HG03342 (cell line): Measurements from ENCODE around the gene TRPM8.

Experiments used
- ATAC-seq: cut with Tn5 transposase; IDR thresholded peaks from one replicate; pipeline ENCODE4 v1.9.1; 2021; ENCODE audit warnings: mild to moderate bottlenecking, moderate library complexity; ENCODE audit not compliant: unreplicated experiment

TRPM8 gene

DNA sequence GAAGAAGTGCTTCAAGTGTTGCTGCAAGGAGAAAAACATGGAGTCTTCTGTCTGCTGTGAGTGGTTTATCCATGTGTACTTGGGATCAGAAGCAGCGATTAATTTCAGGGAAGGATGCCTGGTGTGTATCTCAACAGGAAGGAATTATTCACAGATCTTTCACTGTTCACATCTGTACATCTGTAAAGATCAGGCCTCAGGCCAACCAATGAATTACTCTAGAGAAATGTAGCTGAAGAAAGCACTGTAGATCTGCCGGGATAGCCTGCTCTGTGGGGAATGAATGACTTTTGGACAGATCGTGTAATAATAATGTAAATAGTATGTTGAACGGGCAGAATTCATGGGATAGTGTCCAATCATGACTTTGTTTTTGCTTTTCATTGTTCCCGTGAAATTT lies 79.3 kb downstream of the TRPM8 start:
- ATAC-seq = no peak

GRCh38 chr2:233997707-233998106 lies 80.5 kb downstream of the TRPM8 start:
- ATAC-seq = no peak

DNA sequence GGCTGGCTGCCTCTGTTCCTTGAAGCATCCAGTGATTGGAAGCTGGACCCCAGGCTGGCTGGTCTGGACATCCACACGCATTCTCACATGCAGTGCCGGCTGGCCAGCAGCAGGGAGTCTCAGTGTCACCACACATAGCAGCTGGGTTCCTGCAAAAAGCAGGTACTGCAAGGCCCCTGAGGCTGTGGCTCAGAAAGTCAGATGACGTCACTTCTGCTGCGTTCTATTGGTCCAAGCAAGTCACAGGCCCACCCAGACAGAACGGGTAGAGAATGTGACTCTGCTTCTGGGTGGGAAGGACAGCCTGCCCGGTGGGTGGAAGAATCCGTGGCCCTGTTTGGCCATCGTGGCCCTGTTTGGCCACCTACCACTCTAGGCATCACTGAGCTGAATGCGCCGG lies 82.0 kb downstream of the TRPM8 start:
- no peak for ATAC-seq

DNA sequence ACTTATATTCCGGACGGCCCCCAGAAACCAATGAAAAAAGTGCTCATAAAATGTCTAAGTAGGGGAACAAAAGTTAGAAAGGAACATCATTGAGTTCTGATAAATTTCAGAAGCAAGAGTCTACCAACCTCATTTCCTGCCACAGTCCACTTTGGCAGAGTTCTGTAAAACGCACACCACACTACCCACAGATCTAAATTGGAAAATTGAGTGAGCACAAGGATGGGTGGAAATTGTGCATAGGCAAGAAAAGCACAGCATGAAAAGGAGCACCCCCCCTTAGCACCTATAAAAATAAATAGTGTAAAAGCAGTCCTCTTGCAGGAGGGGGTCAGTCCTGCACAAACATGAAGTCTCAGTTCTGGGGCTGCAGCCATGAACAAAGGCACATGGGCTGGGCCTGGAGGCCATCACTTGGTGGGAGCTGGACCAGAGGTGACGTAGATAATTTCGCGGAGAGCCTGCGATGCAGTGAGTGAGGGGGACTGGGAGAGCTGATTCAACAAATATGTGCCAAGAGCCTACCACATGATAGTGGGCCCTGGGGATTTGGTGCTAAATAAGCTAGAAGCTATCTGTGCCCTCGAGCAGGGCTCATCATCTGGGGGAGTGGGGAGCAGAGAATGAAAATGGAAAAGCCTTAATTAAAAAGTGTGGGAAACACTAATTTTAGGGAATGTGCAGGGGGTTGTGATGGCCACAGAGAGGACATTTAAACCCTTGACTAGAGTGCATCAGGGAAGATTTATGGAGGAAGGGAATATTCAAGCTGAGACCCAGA lies 84.4 kb downstream of the TRPM8 start:
- ATAC-seq = no peak

DNA sequence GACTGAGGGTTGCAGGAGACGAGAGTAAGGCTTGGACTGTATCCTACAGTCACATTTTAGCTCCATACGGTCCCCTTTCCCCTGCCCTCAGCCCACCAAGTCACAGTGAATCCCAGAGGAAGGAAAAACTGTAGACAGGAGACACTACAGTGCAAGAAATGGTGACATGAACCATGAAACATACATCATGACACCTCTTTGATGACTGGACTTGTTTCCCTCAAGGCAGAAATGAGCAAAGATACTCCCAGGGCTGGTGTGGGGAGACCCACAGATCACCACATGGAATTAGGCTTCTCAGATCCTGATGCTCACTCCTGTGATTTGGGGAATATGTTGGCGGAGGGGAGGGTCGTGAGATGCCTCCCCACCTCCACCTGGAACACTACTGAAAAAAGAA lies 85.1 kb downstream of the TRPM8 start:
- ATAC-seq = no peak

- ATAC-seq = no peak
Observed at GRCh38 chr2:234003972-234004617, 86.9 kb downstream of the TRPM8 start.

DNA sequence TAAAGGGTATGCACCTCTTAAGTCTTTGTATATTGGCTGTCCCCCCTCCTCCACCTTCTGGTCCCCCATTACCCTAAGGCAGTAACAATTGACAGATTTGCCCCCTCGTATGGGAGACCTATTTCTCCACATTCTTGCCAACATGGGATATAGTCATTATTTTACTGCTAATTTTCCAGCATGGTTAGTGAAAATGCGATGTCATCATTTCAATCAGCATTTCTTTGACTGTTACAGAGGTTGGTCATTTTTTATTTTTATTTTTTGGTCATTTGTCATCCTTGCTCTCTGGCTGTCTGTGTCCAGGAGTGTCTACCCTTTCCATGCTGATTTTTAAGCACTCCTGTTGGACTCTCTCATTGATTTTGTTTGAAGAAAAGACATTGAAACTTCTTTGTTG lies 88.0 kb downstream of the TRPM8 start:
- no peak for ATAC-seq

DNA sequence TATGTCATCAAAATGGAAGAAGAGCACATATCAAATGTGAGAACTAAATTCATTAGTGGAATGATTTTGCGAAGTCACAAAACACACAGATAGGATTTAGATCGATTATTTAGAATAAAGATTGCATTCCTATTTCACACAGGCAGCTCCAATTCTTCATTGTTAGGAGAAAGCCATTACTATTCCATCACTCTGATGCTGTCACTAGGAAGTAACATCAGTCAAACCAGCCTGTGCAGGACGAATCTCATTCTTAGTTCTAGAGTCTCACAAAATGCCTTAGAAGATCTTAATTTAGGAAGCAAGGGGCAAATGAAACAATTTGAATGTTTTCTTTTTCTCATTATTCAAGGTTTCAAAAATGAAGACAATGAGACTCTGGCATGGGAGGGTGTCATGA lies 89.3 kb downstream of the TRPM8 start:
- ATAC-seq = no peak

DNA sequence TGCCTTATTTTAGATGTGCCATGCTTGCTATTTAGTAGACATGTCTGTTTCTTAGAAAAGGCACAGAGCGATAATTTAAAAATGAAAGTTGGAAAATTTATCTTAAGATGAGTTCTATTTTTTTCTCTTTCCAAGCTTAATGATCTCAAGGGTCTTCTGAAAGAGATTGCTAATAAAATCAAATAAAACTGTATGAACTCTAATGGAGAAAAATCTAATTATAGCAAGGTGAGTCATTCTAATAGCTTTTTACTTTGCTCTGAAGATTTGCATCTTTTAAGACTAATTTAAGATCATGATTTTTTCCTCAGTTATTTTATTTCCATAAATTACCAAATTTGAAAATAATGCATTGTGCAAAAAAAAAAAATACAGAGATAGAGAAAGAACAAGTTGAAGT lies 97.3 kb downstream of the TRPM8 start:
- no peak for ATAC-seq

DNA sequence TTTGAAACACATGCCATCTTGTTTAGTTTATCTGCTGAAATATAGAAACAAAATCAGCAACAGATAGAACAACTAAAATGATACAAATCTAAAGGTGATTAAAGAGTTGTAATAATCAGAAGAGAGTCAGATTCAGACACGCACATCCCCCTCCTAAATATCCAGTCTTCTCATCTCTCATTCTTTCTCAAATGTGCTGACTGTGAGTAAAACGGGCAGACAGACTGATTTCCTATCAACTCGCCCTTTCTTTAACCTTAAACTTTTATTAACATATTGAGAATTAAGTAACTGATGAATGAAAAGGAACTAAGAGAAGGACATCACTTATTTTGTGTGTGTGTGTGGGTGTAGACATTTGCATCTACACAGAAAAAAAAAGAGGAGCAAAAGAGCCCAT lies 98.7 kb downstream of the TRPM8 start:
- no peak for ATAC-seq

GRCh38 chr2:234019896-234020295 lies 102.7 kb downstream of the TRPM8 start:
- no peak for ATAC-seq

- ATAC-seq = no peak
Observed at GRCh38 chr2:234020332-234020731, 103.2 kb downstream of the TRPM8 start.

- ATAC-seq = no peak
Observed at GRCh38 chr2:234022424-234022823, 105.3 kb downstream of the TRPM8 start.

DNA sequence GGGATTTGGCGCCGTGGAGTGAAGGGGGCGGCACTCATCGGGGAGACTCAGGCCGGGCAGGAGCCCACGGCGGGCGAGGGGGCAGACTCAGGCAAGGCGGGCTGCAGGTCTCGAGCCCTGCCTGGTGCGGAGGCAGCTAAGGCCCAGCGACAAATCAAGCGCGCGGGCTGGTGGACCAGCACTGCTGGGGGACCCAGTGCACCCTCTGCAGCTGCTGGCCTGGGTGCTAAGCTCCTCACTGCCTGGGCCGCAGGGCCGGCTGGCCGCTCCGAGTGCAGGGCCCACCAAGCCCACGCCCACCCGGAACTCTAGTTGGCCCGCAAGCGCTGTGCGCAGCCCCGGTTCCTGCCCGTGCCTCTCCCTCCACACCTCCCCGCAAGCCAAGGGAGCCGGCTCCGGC lies 107.1 kb downstream of the TRPM8 start:
- ATAC-seq = no peak

DNA sequence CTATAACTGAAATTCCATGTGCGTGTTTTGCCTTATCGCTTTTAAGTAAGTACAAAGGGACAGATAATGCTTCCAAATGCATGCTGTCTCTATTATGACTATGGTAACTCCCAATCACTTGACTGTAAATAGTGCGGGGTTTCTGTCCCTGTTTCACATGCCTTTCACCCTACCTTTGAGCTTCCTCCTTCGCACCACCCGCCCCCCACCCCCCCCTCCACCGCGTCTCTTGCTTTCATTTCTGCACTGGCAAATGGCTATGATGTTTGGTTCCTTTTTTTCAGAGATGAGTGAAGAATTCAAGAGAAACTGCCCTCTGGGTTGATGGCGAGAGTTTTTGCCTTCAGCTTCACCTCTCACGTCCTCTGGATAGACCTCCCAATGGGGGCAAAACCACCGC lies 108.3 kb downstream of the TRPM8 start:
- peak; percentile 61 for ATAC-seq

DNA sequence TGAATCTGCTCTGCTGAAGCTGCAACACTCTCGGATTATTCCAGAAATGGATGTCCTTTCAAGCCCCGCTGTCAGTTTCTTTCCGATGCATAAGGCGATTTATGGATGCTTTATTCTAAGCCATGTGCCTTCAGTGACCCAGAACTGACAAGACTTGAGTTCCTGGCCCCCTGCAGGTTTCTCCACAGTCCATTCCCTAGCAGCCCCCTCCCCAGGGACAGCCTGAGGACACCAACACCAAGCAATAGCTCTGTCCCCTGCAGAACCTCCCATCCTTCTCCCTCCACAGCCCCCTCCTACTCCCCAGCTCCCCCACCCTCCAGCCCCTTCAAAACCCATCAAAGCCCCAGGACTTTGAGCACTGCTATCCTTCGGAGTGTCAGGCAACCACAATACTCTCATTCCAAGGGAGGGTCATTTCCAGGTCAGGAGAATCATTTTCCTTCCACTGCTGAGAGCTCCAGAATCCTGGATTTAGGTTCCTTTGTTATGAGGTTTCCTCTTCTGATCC lies 108.8 kb downstream of the TRPM8 start:
- ATAC-seq = no peak

DNA sequence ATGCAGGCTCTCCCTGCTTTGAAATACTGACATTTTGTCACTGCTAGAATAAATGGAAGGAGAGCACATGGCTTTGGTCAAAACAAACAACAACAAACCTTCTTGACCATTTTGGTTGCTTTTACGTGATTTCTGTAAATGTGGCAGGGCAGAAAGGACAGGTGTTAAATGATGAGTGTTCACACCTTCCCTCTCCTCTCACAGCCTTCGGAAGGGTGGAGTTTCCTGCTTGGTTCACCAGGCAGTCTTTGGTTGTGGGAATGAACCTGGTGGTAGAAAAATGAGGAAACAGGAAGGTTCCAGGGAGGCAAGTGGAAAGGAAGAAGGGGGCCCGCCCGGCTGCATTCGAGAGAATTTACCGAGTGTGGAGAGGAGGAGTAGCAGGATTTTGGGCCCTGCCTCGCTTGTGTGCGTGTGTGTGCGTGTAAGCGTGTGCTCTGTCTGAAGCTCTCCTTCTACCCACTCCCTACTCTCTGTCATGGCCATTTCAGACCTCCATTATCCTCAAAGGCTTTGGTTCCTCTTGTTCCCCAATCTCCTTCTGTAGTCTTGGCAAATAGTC lies 109.6 kb downstream of the TRPM8 start:
- no peak for ATAC-seq

GRCh38 chr2:234027641-234028040 lies 110.5 kb downstream of the TRPM8 start:
- no peak for ATAC-seq

DNA sequence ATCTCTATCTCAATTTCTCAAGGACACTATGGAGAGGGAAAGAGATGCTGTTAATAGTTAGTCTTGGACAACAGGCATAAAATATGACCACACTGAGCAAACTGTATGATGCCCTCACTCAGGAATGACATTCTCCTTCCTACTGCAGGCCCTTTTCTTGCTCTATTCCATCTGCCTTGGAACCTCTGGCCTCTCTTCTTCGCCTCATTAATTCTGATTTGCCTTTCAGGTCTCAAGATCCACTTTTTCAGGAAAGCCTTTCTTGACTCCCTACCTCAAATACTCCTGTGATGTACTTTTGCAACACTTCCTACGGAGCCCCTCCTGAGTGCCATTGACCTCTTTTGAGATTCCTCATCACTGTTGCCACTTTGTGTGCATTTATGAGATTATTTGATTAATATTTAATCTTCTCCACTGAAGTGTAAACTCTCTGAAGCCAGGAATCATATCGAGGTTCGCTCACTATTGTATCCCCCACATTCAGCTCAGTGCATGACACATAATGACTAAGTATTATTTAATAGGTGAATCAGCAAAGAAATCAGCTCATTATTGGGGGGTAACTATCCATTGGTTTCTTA lies 112.1 kb downstream of the TRPM8 start:
- no peak for ATAC-seq

GRCh38 chr2:234031207-234031606 lies 114.0 kb downstream of the TRPM8 start:
- no peak for ATAC-seq

GRCh38 chr2:234032279-234032856 lies 115.2 kb downstream of the TRPM8 start:
- ATAC-seq = no peak
